H9 (cell line): ENCODE measurements around the gene OIT3. TPM values are rescaled to one million over a fixed set of nuclear protein-coding genes. Genes with fewer than 3 reads are reported as not detected.

Experiments used
- DNase-seq: peaks from one replicate; pipeline ENCODE4 v3.0.0-alpha.2; 2017
- H2AFZ ChIP-seq: one replicate; pipeline ENCODE4 v1.6.1; 2013; ENCODE audit warnings: mild to moderate bottlenecking, low read length, control low read depth, moderate library complexity
- H2AK5ac ChIP-seq: 2 replicates; pipeline ENCODE4 v1.6.1; 2013; ENCODE audit warnings: low read length, control low read depth, mixed read lengths; ENCODE audit not compliant: insufficient read length
- H2BK120ac ChIP-seq: one replicate; pipeline ENCODE4 v1.6.1; 2013; ENCODE audit warnings: low read depth, mild to moderate bottlenecking, low read length, control low read depth, inconsistent platforms; ENCODE audit not compliant: poor library complexity, severe bottlenecking
- H2BK12ac ChIP-seq: 2 replicates; pipeline ENCODE4 v1.6.1; 2013; ENCODE audit warnings: low read length, control low read depth, mixed read lengths, low read depth; ENCODE audit not compliant: insufficient read length
- H2BK15ac ChIP-seq: 2 replicates; pipeline ENCODE4 v1.6.1; 2013; ENCODE audit warnings: low read depth, low read length, control low read depth
- H2BK20ac ChIP-seq: one replicate; pipeline ENCODE4 v1.6.1; 2013; ENCODE audit warnings: low read depth, mild to moderate bottlenecking, low read length, control low read depth, inconsistent platforms; ENCODE audit not compliant: poor library complexity, severe bottlenecking
- H2BK5ac ChIP-seq: 2 replicates; pipeline ENCODE4 v1.6.1; 2013; ENCODE audit warnings: low read length, control low read depth, mixed read lengths; ENCODE audit not compliant: insufficient read length
- H3K14ac ChIP-seq: 2 replicates; pipeline ENCODE4 v1.6.1; 2013; ENCODE audit warnings: low read length, control low read depth; ENCODE audit not compliant: insufficient read depth
- H3K18ac ChIP-seq: 2 replicates; pipeline ENCODE4 v1.6.1; 2013; ENCODE audit warnings: low read depth, mild to moderate bottlenecking, mixed read lengths, low read length, control low read depth; ENCODE audit not compliant: insufficient read length
- H3K23ac ChIP-seq: 2 replicates; pipeline ENCODE4 v1.6.1; 2013; ENCODE audit warnings: low read length, control low read depth, mixed read lengths, low read depth; ENCODE audit not compliant: insufficient read length
- H3K23me2 ChIP-seq: 2 replicates; pipeline ENCODE4 v1.6.1; 2013; ENCODE audit warnings: low read depth, mild to moderate bottlenecking, mixed read lengths, low read length, control low read depth; ENCODE audit not compliant: insufficient read length, poor library complexity, severe bottlenecking
- H3K27ac ChIP-seq: 2 replicates; pipeline ENCODE4 v1.5.1; 2013; ENCODE audit warnings: low read length, control low read depth, mixed read lengths, low read depth; ENCODE audit not compliant: insufficient read length
- H3K27me3 ChIP-seq: 2 replicates; pipeline ENCODE4 v1.6.1; 2013; ENCODE audit warnings: low read length, control low read depth, inconsistent platforms; ENCODE audit not compliant: insufficient read depth
- H3K4ac ChIP-seq: 2 replicates; pipeline ENCODE4 v1.6.1; 2013; ENCODE audit warnings: low read depth, mild to moderate bottlenecking, control low read depth, inconsistent platforms, low read length, moderate library complexity
- H3K4me1 ChIP-seq: 2 replicates; pipeline ENCODE4 v1.6.1; 2013; ENCODE audit warnings: low read length, control low read depth, inconsistent platforms; ENCODE audit not compliant: insufficient read depth
- H3K4me2 ChIP-seq: 2 replicates; pipeline ENCODE4 v1.6.1; 2013; ENCODE audit warnings: low read length, control low read depth, mixed read lengths; ENCODE audit not compliant: insufficient read length, insufficient read depth
- H3K56ac ChIP-seq: 2 replicates; pipeline ENCODE4 v1.6.1; 2013; ENCODE audit warnings: low read depth, mild to moderate bottlenecking, mixed read lengths, low read length, control low read depth; ENCODE audit not compliant: insufficient read length
- H3K79me1 ChIP-seq: 2 replicates; pipeline ENCODE4 v1.6.1; 2013; ENCODE audit warnings: low read depth, mild to moderate bottlenecking, moderate library complexity, low read length, control low read depth, inconsistent platforms; ENCODE audit not compliant: insufficient read depth, poor library complexity, severe bottlenecking
- H3K79me2 ChIP-seq: 2 replicates; pipeline ENCODE4 v1.6.1; 2013; ENCODE audit warnings: low read length, control low read depth, inconsistent platforms; ENCODE audit not compliant: insufficient read depth
- H3K9ac ChIP-seq: 2 replicates; pipeline ENCODE4 v1.6.1; 2013; ENCODE audit warnings: low read length, control low read depth, mixed read lengths; ENCODE audit not compliant: insufficient read length; ENCODE audit errors: extremely low read depth
- H3K9me3 ChIP-seq: one replicate; pipeline ENCODE4 v1.6.1; 2013; ENCODE audit warnings: low read depth, low read length, inconsistent platforms; ENCODE audit not compliant: control insufficient read depth
- H3T11ph ChIP-seq: one replicate; pipeline ENCODE4 v1.6.1; 2013; ENCODE audit warnings: mild to moderate bottlenecking, low read length, control low read depth, inconsistent platforms
- H4K20me1 ChIP-seq: one replicate; pipeline ENCODE4 v1.6.1; 2013; ENCODE audit not compliant: control insufficient read depth, insufficient read length, insufficient read depth
- H4K5ac ChIP-seq: 2 replicates; pipeline ENCODE4 v1.6.1; 2013; ENCODE audit warnings: low read depth, mild to moderate bottlenecking, mixed read lengths, low read length, control low read depth; ENCODE audit not compliant: insufficient read length
- H4K8ac ChIP-seq: replicated peaks from 2 replicates; pipeline ENCODE4 v1.6.1; 2013; ENCODE audit warnings: low read length, control low read depth, mixed read lengths, low read depth; ENCODE audit not compliant: insufficient read length
- H4K91ac ChIP-seq: 2 replicates; pipeline ENCODE4 v1.6.1; 2013; ENCODE audit warnings: low read depth, mild to moderate bottlenecking, moderate library complexity, mixed read lengths, low read length, control low read depth; ENCODE audit not compliant: insufficient read length
- H3K27ac Mint-ChIP-seq, 3 experiments: 2 replicates in 2 of 3; 3 replicates in 1 of 3; pipeline ENCODE4 v1.8.0; 2020 to 2021; ENCODE audit warnings: mixed read lengths in 3 of 3, mild to moderate bottlenecking in 1 of 3, moderate library complexity in 1 of 3
- H3K27me3 Mint-ChIP-seq: 2 replicates; pipeline ENCODE4 v1.8.0; 2021; ENCODE audit warnings: low read depth, mild to moderate bottlenecking, moderate library complexity, mixed read lengths
- H3K36me3 Mint-ChIP-seq, 3 experiments: 2 replicates in 2 of 3; 3 replicates in 1 of 3; pipeline ENCODE4 v1.8.0; 2020 to 2021; ENCODE audit warnings: low read depth in 3 of 3, mixed read lengths in 3 of 3; ENCODE audit not compliant: insufficient read depth in 1 of 3
- H3K4me1 Mint-ChIP-seq, 2 experiments: 2 replicates each; pipeline ENCODE4 v1.8.0; 2020; ENCODE audit warnings: mixed read lengths in 2 of 2
- H3K4me3 Mint-ChIP-seq, 2 experiments: 2 replicates in 1 of 2; 3 replicates in 1 of 2; pipeline ENCODE4 v1.8.0; 2020 to 2021; ENCODE audit warnings: mild to moderate bottlenecking in 2 of 2, mixed read lengths in 2 of 2, moderate library complexity in 1 of 2
- H3K9me3 Mint-ChIP-seq, 2 experiments: 2 replicates in 1 of 2; 3 replicates in 1 of 2; pipeline ENCODE4 v1.8.0; 2020; ENCODE audit warnings: mild to moderate bottlenecking in 2 of 2, mixed read lengths in 2 of 2, moderate library complexity in 1 of 2
- CTCF ChIP-seq: fragments of 200-600 bp; sonication (generic); conservative IDR thresholded peaks from 3 replicates; pipeline ENCODE4 v1.8.0; 2021; ENCODE audit warnings: antibody characterized with exemption, mild to moderate bottlenecking
- WGBS: extraction: QIAGEN DNeasy Blood & Tissue Kit; methylation state at CpG from one replicate; pipeline ENCODE4 v1.1.7; 2013; ENCODE audit warnings: missing lambda C conversion rate, low lambda C conversion rate, mixed read lengths; ENCODE audit not compliant: insufficient read length; ENCODE audit errors: extremely low coverage; 5-methylcytosine and 5-hydroxymethylcytosine counted together
- total RNA-seq: library from RNA; stranded (reverse); gene quantifications from 2 replicates; pipeline ENCODE4 v1.2.1, GENCODE V29; 2021

OIT3 gene
- total RNA-seq, 1 experiment from 2014 or later = not detected

- H3K27ac Mint-ChIP-seq = peak overlapping the region in 1 of 3 experiments; percentile 21; a peak in 1 of 7 replicates
- Histone ChIP-seq H2BK120ac (no peak overlapping the region), H3K4ac (no peak overlapping the region), H3K23ac (no peak overlapping the region), H3K18ac (no peak overlapping the region), H2BK12ac (no peak overlapping the region), H3K23me2 (no peaks in the 10 kb centered on the region), H3K56ac (no peak overlapping the region), H3T11ph (no peak overlapping the region), H3K79me2 (no peaks in the 10 kb centered on the region), H2AFZ (no peak overlapping the region), H4K8ac (no peak overlapping the region), H4K20me1 (no peaks in the 10 kb centered on the region), H2BK5ac (no peak overlapping the region), H3K27ac (no peak overlapping the region), H3K9ac (no peak overlapping the region), H2BK15ac (no peak overlapping the region), H3K79me1 (no peaks in the 10 kb centered on the region), H2AK5ac (no peak overlapping the region), H3K4me2 (no peak overlapping the region), H2BK20ac (no peak overlapping the region), H3K9me3 (no peaks in the 10 kb centered on the region), H3K14ac (no peak overlapping the region; the same call in 1 of the 2 replicates), H4K91ac (no peak overlapping the region), H4K5ac (no peak overlapping the region), H3K27me3 (no peaks in the 10 kb centered on the region), H3K4me1 (no peaks in the 10 kb centered on the region)
- H3K4me1 Mint-ChIP-seq = peaks cover 0 to 5% of the 10 kb centered on the region in 2 experiments; a peak in 1 of 4 replicates
- TF ChIP-seq CTCF = no peak
- DNase-seq = no peak
- WGBS = no CpG with 5 or more reads among the region's 4 CpGs
- H3K4me3 Mint-ChIP-seq = no peak overlapping the region
- H3K27me3 Mint-ChIP-seq = no peaks in the 10 kb centered on the region
- peaks cover 36 to 39% of the 10 kb centered on the region in 2 experiments for H3K9me3 Mint-ChIP-seq
- peaks cover 8 to 33% (median 23%) of the 10 kb centered on the region in 3 experiments for H3K36me3 Mint-ChIP-seq
These were observed 87.7 kb downstream of the OIT3 start for GRCh38 chr10:72981028-72981881.
